Measurements from ENCODE around the gene AREG.

Gene AREG

DNA sequence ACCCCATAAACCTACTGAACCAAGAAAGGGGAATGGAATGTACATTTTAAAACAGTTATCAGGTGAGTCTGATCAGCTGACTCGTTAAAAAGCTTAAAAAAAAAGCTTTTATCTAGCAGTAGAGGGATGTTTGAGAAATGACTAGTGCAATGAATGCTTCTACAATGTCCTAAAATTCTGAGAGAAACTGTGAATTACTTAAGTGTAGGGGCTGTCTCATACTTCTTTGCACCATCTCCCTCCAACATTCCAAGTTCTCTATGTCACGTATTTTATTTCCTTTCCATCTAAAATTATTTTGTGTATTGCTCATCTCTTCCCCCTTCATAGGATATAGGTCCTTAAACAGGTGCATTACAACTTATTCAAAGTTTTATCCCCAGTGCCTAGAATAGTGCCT, 11.9 kb upstream of the AREG start:
- no peak for DNase-seq (ENCODE audit: low read depth, low spot score)

- no peak for DNase-seq (ENCODE audit: low read depth, low spot score)
Measured at GRCh38 chr4:74433541-74434172, 11.3 kb upstream of the AREG start.

DNA sequence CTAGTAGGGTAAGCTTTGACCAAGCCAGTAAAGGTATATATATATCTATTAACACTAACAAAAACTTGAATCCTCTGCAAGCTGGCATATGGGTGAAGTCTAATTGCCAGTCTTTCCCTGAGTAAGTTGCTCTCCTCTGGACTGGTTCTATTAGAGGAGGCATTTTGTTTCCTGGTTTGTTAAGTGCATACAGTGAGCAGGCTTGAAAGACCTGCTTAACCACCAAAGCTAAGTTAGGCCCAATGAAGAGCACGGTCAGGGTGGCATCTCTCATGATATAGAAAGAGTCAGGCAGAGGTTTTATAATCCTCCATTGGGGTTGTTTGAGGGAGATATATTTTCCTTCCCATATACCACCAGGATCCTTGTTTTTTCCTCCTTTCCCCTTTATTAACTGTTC, 9.6 kb upstream of the AREG start:
- no peak for DNase-seq (ENCODE audit: low read depth, low spot score)

DNA sequence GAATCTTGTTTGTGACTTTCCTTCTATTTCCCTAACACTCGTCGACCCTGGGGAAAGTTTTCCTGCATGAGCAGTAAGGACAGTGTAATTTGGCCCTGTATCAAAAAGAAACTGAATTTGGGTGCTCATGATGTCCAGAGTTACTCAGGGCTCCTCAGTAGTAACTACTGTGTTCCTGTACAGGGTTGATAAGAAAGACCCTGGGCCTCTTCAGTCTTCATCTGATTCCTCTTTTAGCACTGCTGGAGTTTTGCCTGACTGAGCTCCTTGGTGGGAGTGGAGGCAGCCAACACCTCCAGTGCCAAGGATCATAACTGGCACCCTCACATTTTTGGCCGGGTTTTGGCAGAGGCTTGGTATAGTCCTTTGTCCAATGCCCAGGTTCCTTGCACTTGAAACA, 7.1 kb upstream of the AREG start:
- DNase-seq (ENCODE audit: low read depth, low spot score): no peak

DNA sequence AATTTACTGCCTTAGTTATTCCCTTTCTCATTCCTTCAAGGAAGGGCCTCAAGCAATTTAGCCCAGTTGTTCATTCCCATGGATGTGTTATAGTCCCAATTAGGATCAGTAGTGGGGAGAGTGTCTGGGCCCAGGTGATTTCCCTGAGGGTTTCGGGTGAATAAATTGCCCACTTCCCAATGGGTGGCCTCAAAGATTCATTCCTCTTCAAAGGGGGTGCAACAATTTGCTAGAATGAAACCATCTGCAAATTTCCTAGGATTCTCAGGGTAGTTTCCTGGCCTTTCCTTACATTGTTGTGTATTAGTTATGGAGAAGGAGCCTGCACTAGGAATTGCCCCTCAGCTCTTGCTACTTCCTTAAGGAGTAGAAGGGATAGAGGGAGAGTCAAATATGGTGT, 6.3 kb upstream of the AREG start:
- DNase-seq (ENCODE audit: low read depth, low spot score): no peak

- no peak for DNase-seq (ENCODE audit: low read depth, low spot score)
Measured at GRCh38 chr4:74439952-74440351, 5.0 kb upstream of the AREG start.

DNA sequence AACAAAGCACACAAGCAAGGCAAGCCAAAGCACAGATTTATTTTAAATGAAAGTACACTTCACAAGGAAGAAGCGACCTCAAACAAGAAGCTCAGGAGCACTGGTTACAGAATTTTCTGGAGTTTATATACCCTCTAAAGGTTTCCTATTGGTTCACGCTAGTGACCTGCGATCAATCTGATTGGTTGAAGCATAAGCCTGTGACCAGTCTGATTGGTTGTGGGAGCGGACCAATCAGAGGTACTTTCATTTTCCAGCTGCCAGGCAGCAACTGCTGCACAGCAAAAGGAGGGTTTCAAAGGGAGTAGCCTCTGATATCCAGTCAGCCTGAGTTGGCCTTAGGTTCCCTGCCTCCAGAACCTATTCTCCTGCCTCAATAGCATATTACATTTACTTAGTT, 4.6 kb upstream of the AREG start:
- no peak for DNase-seq (ENCODE audit: low read depth, low spot score)

- DNase-seq (ENCODE audit: low read depth, low spot score): no peak
Measured at GRCh38 chr4:74441744-74442143, 3.2 kb upstream of the AREG start.

DNA sequence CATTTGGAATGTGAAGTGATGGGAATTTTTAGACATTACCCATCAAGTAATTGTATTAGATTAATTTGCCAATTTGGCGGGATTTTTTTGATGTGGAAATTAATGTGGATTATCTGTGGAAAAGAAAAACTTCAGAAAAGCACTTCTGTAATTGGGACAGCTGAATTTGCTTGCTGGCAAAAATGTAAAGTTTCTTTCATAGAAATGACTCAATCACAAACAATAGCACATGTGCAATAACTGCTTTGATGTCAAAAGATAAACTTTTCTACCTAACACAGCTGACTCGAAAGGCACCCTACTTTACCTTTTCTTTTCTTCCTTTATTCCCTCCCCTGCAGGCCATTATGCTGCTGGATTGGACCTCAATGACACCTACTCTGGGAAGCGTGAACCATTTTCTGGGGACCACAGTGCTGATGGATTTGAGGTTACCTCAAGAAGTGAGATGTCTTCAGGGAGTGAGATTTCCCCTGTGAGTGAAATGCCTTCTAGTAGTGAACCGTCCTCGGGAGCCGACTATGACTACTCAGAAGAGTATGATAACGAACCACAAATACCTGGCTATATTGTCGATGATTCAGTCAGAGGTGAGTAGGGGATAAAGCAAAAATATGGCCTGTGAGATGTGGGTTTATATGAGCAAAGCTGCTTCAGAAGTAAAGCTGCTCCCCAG, 1.4 kb downstream of the AREG start:
- no peak for DNase-seq (ENCODE audit: low read depth, low spot score)

GRCh38 chr4:74446896-74447295, 2.0 kb downstream of the AREG start:
- DNase-seq (ENCODE audit: low read depth, low spot score): no peak

DNA sequence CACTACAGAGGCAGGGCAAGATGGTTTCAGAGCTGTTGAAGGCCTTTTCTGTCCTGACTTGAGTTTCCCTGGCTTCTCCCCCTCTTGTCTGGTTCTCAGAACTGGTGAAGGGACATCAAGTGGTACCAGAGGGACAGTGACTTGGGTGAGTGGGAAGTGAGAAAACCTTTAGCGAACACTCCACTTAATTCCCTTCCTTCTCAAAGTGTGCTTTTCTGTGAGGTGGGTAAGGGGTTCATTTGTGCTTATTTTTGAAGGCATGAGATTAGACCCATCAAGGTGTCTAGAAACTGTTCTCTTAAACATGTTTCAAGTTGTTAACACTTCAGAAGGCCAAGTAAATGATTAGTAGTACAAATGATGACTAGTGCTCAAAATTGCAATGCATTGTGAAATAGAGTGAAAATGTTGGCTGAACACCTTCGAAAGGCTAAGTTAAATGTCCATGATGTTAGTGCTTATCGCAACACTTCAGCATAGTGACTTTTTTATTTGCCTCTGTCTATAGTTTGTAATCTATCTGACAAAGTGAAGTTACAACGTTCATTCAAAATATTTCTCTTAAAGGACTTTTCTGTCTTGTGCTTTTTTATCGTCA, 2.8 kb downstream of the AREG start:
- DNase-seq (ENCODE audit: low read depth, low spot score): no peak

DNA sequence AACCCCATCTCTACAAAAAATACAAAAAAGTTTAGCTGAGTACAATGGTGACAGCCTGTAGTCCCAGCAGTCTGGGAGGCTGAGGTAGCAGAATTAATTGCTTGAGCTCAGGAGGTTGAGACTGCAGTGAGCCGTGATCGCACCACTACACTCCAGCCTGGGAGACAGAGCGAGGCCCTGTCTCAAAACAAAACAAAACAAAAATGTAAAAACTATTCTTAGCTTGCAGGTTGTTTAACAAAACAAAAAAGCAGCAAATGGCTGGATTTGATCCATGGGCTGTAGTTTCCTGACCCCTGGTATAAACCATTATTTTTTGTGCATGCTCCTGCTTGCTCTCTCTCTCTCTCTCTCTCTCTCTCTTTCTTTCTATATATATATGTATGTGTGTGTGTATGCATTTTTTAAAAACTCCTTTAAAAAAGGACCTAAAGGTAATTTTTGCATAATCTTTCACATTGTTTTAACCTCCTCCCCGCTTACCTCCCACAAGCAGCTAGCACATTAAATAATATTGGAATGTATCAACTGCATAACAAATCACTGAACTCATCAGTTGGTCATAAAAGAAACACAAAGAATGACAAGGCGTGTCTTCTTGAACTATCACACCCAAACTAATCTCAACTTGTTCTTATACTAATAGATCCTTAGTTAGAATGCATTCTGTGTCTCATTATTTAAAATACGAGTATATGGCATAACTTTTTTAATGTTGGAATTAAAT, 4.8 kb downstream of the AREG start:
- no peak for DNase-seq (ENCODE audit: low read depth, low spot score)

GRCh38 chr4:74450298-74450683, 5.4 kb downstream of the AREG start:
- DNase-seq (ENCODE audit: low read depth, low spot score): no peak

DNA sequence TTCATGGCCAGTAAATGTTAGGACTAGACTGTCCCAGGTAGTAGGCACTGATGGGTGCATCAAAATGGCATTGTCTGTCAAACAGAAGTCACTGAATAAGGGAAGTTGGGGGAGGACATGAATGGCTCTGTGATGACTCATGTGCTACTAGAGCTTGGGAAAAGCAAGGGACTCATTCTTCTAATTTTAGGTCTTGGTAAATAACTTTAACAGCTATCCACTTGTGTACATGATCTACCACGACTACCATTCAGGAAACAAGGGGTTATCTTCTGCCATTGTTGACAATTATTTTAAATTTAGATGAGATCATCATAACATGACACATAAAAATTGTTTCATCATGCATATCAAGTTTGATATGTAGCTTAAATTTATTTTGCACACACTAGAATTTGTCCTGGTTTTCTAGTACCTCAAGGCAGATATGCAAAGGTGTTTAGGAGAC, 6.3 kb downstream of the AREG start:
- DNase-seq (ENCODE audit: low read depth, low spot score): no peak

- DNase-seq (ENCODE audit: low read depth, low spot score): no peak
Measured at GRCh38 chr4:74453037-74453635, 8.2 kb downstream of the AREG start.

GRCh38 chr4:74453829-74454742, 9.2 kb downstream of the AREG start:
- no peak for DNase-seq (ENCODE audit: low read depth, low spot score)

GRCh38 chr4:74455361-74456055, 10.6 kb downstream of the AREG start:
- DNase-seq (ENCODE audit: low read depth, low spot score): no peak

DNA sequence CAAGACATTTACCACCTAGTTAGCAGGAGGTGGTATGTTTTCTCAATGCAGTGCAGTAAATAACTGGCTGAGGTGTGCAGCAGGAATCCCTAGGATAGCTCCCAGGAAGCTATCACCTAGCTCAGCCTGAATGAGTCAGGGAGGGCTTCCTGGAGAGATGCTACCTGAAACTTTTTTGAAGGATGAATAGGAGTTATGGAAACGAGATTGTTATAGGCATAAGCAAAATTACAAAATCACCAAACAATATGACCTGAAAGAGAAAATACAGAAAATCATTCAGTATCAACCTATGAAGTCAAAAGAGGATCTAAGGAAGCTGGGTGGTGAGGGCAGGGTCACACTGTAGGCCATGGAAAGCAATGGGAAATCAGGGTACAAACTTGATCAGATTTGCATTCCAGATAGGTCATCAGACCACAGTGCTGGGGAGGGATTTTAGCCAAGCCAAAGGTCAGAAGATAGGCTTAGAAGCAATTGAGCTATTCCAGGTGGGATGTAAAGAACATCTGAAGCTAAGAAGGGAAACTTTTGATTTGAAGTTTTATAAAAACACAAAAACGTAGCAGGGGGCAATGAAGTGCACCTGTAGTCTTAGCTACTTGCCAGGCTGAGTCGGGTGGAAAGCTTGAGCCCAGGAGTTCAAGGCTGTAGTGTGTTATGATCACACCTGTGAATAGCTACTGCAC, 11.3 kb downstream of the AREG start:
- no peak for DNase-seq (ENCODE audit: low read depth, low spot score)

DNA sequence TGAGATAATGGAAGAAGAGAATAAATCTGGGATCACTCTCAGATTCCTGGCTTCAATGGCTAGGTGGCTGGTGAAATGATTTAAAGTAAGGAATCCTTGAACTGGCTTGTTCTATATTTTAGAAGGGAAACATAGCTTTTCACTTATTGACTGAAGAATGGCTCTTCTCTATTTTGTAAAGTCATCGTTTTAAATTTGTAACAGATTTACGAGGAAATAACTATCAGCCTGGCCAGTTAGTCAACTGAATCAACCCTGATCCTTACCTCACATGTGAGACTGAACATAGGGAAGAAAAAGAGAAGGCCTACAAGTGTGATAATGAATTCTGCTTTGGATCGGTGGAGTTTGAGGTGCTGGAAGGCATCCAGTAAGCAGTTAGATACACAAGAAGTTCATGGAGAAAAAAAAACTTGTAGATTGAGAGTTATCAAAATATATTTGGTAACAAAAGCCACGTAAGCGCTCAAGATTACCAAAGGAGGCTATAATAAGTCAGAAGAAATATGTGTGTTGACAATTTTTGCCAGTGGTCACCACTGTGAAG, 12.0 kb downstream of the AREG start:
- DNase-seq (ENCODE audit: low read depth, low spot score): no peak

- no peak for DNase-seq (ENCODE audit: low read depth, low spot score)
Measured at GRCh38 chr4:74460833-74461232, 15.9 kb downstream of the AREG start.
